HCT116 (cell line): ENCODE measurements around the gene PRMT2. TPM values are rescaled to one million over a fixed set of nuclear protein-coding genes. Genes with fewer than 3 reads are reported as not detected.

Source experiments
- ATAC-seq: fragments of 200-7000 bp; cut with Tn5 transposase; 2 replicates; pipeline ENCODE4 v1.9.1; 2020; ENCODE audit warnings: mild to moderate bottlenecking, moderate library complexity
- BruUV-seq: library from RNA; stranded (reverse); fragments of 400-500 nt; replicated peaks from 2 replicates; lab custom pipeline; 2021; lab: Mats Ljungman, UMichigan
- CTCF ChIA-PET: fragments of 300-600 bp; sonication (Branson Sonifier 250); formaldehyde crosslinking; loops from one replicate; lab custom pipeline; 2021; ENCODE audit warnings: antibody characterized with exemption; lab: Charles Lee
- POLR2A ChIA-PET: fragments of 300-600, 350-600 bp; sonication (Branson Sonifier 250); formaldehyde crosslinking; loops from one replicate; lab custom pipeline; 2021; ENCODE audit warnings: antibody characterized with exemption; lab: Charles Lee
- RAD21 ChIA-PET, 2 experiments: fragments of 300-600 bp; sonication (Branson Sonifier 250); formaldehyde crosslinking; loops; one replicate each; lab custom pipeline; 2023; ENCODE audit warnings: low total read pairs in 2 of 2; ENCODE audit not compliant: uncharacterized antibody in 2 of 2, unreplicated experiment in 2 of 2, low non-redundant PET in 1 of 2; lab: Charles Lee
- DNase-seq: peaks from one replicate; pipeline ENCODE4 v3.0.0-alpha.2; 2010; ENCODE audit warnings: low read depth, low spot score
- H2AFZ ChIP-seq: fragments of 200-600 bp; shearing (Covaris generic), sonication (generic); 2 replicates; pipeline ENCODE4 v1.6.1; 2017; ENCODE audit warnings: low read depth, mixed run types, mixed read lengths, antibody characterized with exemption, low read length; ENCODE audit not compliant: poor library complexity, severe bottlenecking
- H3K27ac ChIP-seq: 2 replicates; pipeline ENCODE4 v1.5.1; 2012; ENCODE audit warnings: low read depth, low read length
- H3K27me3 ChIP-seq: fragments of 200-600 bp; sonication (generic); 2 replicates; pipeline ENCODE4 v1.6.1; 2016; ENCODE audit warnings: mixed run types, low read length, mixed read lengths; ENCODE audit not compliant: insufficient read depth
- H3K36me3 ChIP-seq, 2 experiments: fragments of 200-500 bp in 1 of 2; fragments of 200-600 bp in 1 of 2; sonication (Bioruptor generic) in 1 of 2; sonication (generic) in 1 of 2; 2 replicates each; pipeline versions ENCODE4 v1.5.1 to v1.6.1; 2014 to 2016; ENCODE audit warnings: low read length in 2 of 2, inconsistent platforms in 1 of 2, mixed read lengths in 1 of 2, mixed run types in 1 of 2; ENCODE audit not compliant: insufficient read depth in 2 of 2, control insufficient read depth in 1 of 2
- H3K4me1 ChIP-seq, 2 experiments: fragments of 200-600 bp in 1 of 2; sonication (generic) in 1 of 2; 2 replicates each; pipeline versions ENCODE4 v1.5.1 to v1.6.1; 2012 to 2017; ENCODE audit warnings: low read length in 2 of 2, inconsistent platforms in 1 of 2, mild to moderate bottlenecking in 1 of 2, mixed read lengths in 1 of 2, mixed run types in 1 of 2, moderate library complexity in 1 of 2; ENCODE audit not compliant: insufficient read depth in 2 of 2, control insufficient read depth in 1 of 2
- H3K4me2 ChIP-seq: fragments of 200-600 bp; sonication (generic); 2 replicates; pipeline ENCODE4 v1.6.1; 2017; ENCODE audit warnings: mixed run types, low read length, mixed read lengths
- H3K4me3 ChIP-seq, 2 experiments: fragments of 200-600 bp in 1 of 2; sonication (generic) in 1 of 2; replicated peaks in 1 of 2; 2 replicates each; pipeline ENCODE4 v1.5.1; 2011 to 2016; ENCODE audit warnings: low read length in 2 of 2, control low read depth in 1 of 2, low read depth in 1 of 2, mild to moderate bottlenecking in 1 of 2, mixed read lengths in 1 of 2, mixed run types in 1 of 2
- H3K79me2 ChIP-seq: fragments of 200-600 bp; sonication (generic); 2 replicates; pipeline ENCODE4 v1.6.1; 2017; ENCODE audit warnings: mild to moderate bottlenecking, mixed run types, low read length, moderate library complexity, mixed read lengths; ENCODE audit not compliant: insufficient read depth
- H3K9ac ChIP-seq: fragments of 200-600 bp; sonication (generic); 2 replicates; pipeline ENCODE4 v1.6.1; 2016; ENCODE audit warnings: low read length, mixed read lengths
- H3K9me2 ChIP-seq: fragments of 200-600 bp; sonication (generic), shearing (Covaris generic); 2 replicates; pipeline ENCODE4 v1.6.1; 2017; ENCODE audit warnings: mixed run types, mild to moderate bottlenecking, moderate library complexity; ENCODE audit not compliant: insufficient read depth
- H3K9me3 ChIP-seq, 2 experiments: fragments of 200-500 bp in 1 of 2; fragments of 200-600 bp in 1 of 2; sonication (Bioruptor generic) in 1 of 2; sonication (generic) in 1 of 2; 2 replicates each; pipeline ENCODE4 v1.6.1; 2014 to 2017; ENCODE audit warnings: low read length in 2 of 2, mixed read lengths in 2 of 2, inconsistent platforms in 1 of 2, low read depth in 1 of 2, mild to moderate bottlenecking in 1 of 2, mixed run types in 1 of 2, moderate library complexity in 1 of 2; ENCODE audit not compliant: control insufficient read depth in 1 of 2, insufficient read depth in 1 of 2
- H4K20me1 ChIP-seq: fragments of 200-600 bp; sonication (generic), shearing (Covaris generic); 2 replicates; pipeline ENCODE4 v1.6.1; 2017; ENCODE audit warnings: mixed run types, mild to moderate bottlenecking, moderate library complexity; ENCODE audit not compliant: insufficient read depth
- CEBPB ChIP-seq: IDR thresholded peaks from 2 replicates; pipeline ENCODE4 v1.6.1; 2012; ENCODE audit warnings: low read depth
- CTCF ChIP-seq, 3 experiments: fragments of 200-600 bp in 1 of 3; sonication (generic) in 1 of 3; IDR thresholded peaks in 2 of 3; conservative IDR thresholded peaks in 1 of 3; 2 replicates each; pipeline ENCODE4 v1.5.1; 2012 to 2017; ENCODE audit warnings: low read depth in 2 of 3, low read length in 2 of 3, antibody characterized with exemption in 1 of 3, borderline replicate concordance in 1 of 3, control low read depth in 1 of 3, mild to moderate bottlenecking in 1 of 3, mixed read lengths in 1 of 3, mixed run types in 1 of 3, moderate library complexity in 1 of 3; ENCODE audit not compliant: insufficient read depth in 1 of 3
- EGR1 ChIP-seq: IDR thresholded peaks from 2 replicates; pipeline ENCODE4 v1.6.1; 2012; ENCODE audit warnings: low read depth
- ELF1 ChIP-seq: IDR thresholded peaks from 2 replicates; pipeline ENCODE4 v1.6.1; 2012; ENCODE audit warnings: low read depth, borderline replicate concordance
- EZH2 ChIP-seq: fragments of 200-600 bp; sonication (generic); IDR thresholded peaks from 2 replicates; pipeline ENCODE4 v1.6.1; 2017; ENCODE audit warnings: antibody characterized with exemption, mixed run types
- FOSL1 ChIP-seq: IDR thresholded peaks from 2 replicates; pipeline ENCODE4 v1.6.1; 2012; ENCODE audit warnings: low read depth
- JUND ChIP-seq: IDR thresholded peaks from 2 replicates; pipeline ENCODE4 v1.6.1; 2012
- POLR2A ChIP-seq: IDR thresholded peaks from 2 replicates; pipeline ENCODE4 v1.7.0; 2011; ENCODE audit warnings: borderline replicate concordance; ENCODE audit not compliant: insufficient read depth, insufficient read length; ENCODE audit errors: extremely low read depth
- POLR2AphosphoS5 ChIP-seq: IDR thresholded peaks from 2 replicates; pipeline ENCODE4 v1.6.1; 2011; ENCODE audit warnings: mild to moderate bottlenecking, low read depth, low read length, moderate library complexity
- RAD21 ChIP-seq: IDR thresholded peaks from 2 replicates; pipeline ENCODE4 v1.6.1; 2012; ENCODE audit warnings: low read depth, mild to moderate bottlenecking
- SIN3A ChIP-seq: IDR thresholded peaks from 2 replicates; pipeline ENCODE4 v1.6.1; 2012; ENCODE audit warnings: low read depth
- SP1 ChIP-seq: IDR thresholded peaks from 2 replicates; pipeline ENCODE4 v1.6.1; 2012; ENCODE audit warnings: low read depth
- SRF ChIP-seq: IDR thresholded peaks from 2 replicates; pipeline ENCODE4 v1.6.1; 2012; ENCODE audit warnings: low read depth
- YY1 ChIP-seq: IDR thresholded peaks from 2 replicates; pipeline ENCODE4 v1.6.1; 2011; ENCODE audit warnings: low read length, low read depth, moderate library complexity, mild to moderate bottlenecking; ENCODE audit not compliant: insufficient replicate concordance; ENCODE audit errors: extremely low read depth
- ZFX ChIP-seq: fragments of 450-650 bp; IDR thresholded peaks from 2 replicates; pipeline ENCODE4 v1.6.1; 2017
- ZNF274 ChIP-seq: fragments of 200-500 bp; sonication (Bioruptor generic); IDR thresholded peaks from 2 replicates; pipeline ENCODE4 v1.6.1; 2014; ENCODE audit warnings: mild to moderate bottlenecking, low read depth, low read length, inconsistent platforms
- intact Hi-C: fragments of 100-400 bp; cut with micrococcal nuclease; formaldehyde crosslinking; loops from 2 replicates; pipeline ENCODE4 v1.10.0; 2022
- total RNA-seq: library from RNA; stranded (reverse); gene quantifications from one replicate; pipeline ENCODE4 v1.2.1, GENCODE V29; 2021; ENCODE audit not compliant: unreplicated experiment

Gene PRMT2
- total RNA-seq, 1 experiment from 2014 or later = 59.1 TPM

- intact Hi-C loops = no loop called here
- CTCF ChIA-PET = no interaction called here
- no peak for DNase-seq
- Histone ChIP-seq H2AFZ (no peak overlapping the region), H3K27ac (no peak overlapping the region)
- RAD21 ChIA-PET = no interaction called here
- ATAC-seq = no peak
- TF ChIP-seq CTCF (IDR thresholded peaks at IDR 0.05 in 2 of 3, conservative IDR thresholded peaks at IDR 0.05 in 1 of 3; ENCODE audit: borderline replicate concordance in 1 of 3, insufficient read depth in 1 of 3, low read depth in 2 of 3, low read length in 2 of 3) (no peak), SIN3A (no peak), ELF1 (no peak), SRF (no peak), FOSL1 (no peak), JUND (no peak), EGR1 (no peak), ZNF274 (no peak), CEBPB (no peak)
- TF ChIP-seq, all 23 proteins: peak for 0
- Histone ChIP-seq H4K20me1 (no peaks in the 10 kb centered on the region), H3K79me2 (no peaks in the 10 kb centered on the region), H3K36me3 (no peaks in the 10 kb centered on the region), H3K4me2 (no peak overlapping the region), H3K4me3 (no peak overlapping the region), H3K27me3 (0 out of 2 replicates have a peak, but pooled peaks cover 6% of the 10 kb centered on the region), H3K9me3 (no peaks in the 10 kb centered on the region), H3K4me1 (no peaks in the 10 kb centered on the region), H3K9ac (no peak overlapping the region), H3K9me2 (no peaks in the 10 kb centered on the region)
- no TSS peak for BruUV-seq
- POLR2A ChIA-PET = no interaction called here
These were observed 22.1 kb upstream of the PRMT2 start for GRCh38 chr21:46613391-46613790.

GRCh38 chr21:46616050-46616449, 19.4 kb upstream of the PRMT2 start:
- no peak overlapping the region for H3K27ac ChIP-seq
- H3K79me2 ChIP-seq = no peaks in the 10 kb centered on the region
- ChIA-PET CTCF (no interaction called here), POLR2A (no interaction called here), RAD21 (no interaction called here)
- no peaks in the 10 kb centered on the region for H3K36me3 ChIP-seq
- no peak overlapping the region for H2AFZ ChIP-seq
- H3K9me2 ChIP-seq = no peaks in the 10 kb centered on the region
- no peak for ATAC-seq
- no peak overlapping the region for H3K4me2 ChIP-seq
- no peaks in the 10 kb centered on the region for H4K20me1 ChIP-seq
- no peaks in the 10 kb centered on the region for H3K27me3 ChIP-seq
- H3K4me1 ChIP-seq = no peaks in the 10 kb centered on the region
- H3K4me3 ChIP-seq = no peak overlapping the region
- no peak overlapping the region for H3K9ac ChIP-seq
- BruUV-seq = no TSS peak
- H3K9me3 ChIP-seq = no peaks in the 10 kb centered on the region
- intact Hi-C loops = no loop called here
- no peak for DNase-seq
- TF ChIP-seq YY1 (no peak), RAD21 (no peak), POLR2A (no peak), POLR2AphosphoS5 (no peak), CTCF (IDR thresholded peaks at IDR 0.05 in 2 of 3, conservative IDR thresholded peaks at IDR 0.05 in 1 of 3; ENCODE audit: borderline replicate concordance in 1 of 3, insufficient read depth in 1 of 3, low read depth in 2 of 3, low read length in 2 of 3) (no peak), EZH2 (no peak), ZNF274 (no peak), ELF1 (no peak), ZFX (no peak), SP1 (no peak)
